ENCODE measurements around the gene PPP1R11. TPM values are rescaled to one million over a fixed set of nuclear protein-coding genes. Genes with fewer than 3 reads are reported as not detected.
"Not testable (repeated sequence)": the region's sequence is repeated elsewhere in the genome, so short reads cannot be mapped to it uniquely, and the experiment has no call there.

The PPP1R11 gene, protein sequence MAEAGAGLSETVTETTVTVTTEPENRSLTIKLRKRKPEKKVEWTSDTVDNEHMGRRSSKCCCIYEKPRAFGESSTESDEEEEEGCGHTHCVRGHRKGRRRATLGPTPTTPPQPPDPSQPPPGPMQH
- total RNA-seq (10 to 100 TPM; 27.8 to 50.8 (median 43.2) TPM), polyA plus RNA-seq (100 to 1,000 TPM in 1 of 2 donors, 10 to 100 TPM in 1; 48.6 to 114 TPM)
- long read RNA-seq, donor 1, transcript PPP1R11-205 (3 exons, 1,731 nt), result major isoform, 111 of 121 reads
- long read RNA-seq, donor 1, partial matches to known transcripts, result 0 of 121 reads
- long read RNA-seq, donor 1, other reads (novel, unspliced or antisense), result 6 of 121 reads
- long read RNA-seq, donor 2, transcript PPP1R11-205 (3 exons, 1,731 nt), result major isoform, 44 of 46 reads
- long read RNA-seq, donor 2, partial matches to known transcripts, result 0 of 46 reads
- long read RNA-seq, donor 2, other reads (novel, unspliced or antisense), result 0 of 46 reads
- long read RNA-seq, donor 3, transcript PPP1R11-205 (3 exons, 1,731 nt), result major isoform, 67 of 76 reads
- long read RNA-seq, donor 3, partial matches to known transcripts, result 4 of 76 reads
- long read RNA-seq, donor 3, other reads (novel, unspliced or antisense), result 3 of 76 reads

DNA sequence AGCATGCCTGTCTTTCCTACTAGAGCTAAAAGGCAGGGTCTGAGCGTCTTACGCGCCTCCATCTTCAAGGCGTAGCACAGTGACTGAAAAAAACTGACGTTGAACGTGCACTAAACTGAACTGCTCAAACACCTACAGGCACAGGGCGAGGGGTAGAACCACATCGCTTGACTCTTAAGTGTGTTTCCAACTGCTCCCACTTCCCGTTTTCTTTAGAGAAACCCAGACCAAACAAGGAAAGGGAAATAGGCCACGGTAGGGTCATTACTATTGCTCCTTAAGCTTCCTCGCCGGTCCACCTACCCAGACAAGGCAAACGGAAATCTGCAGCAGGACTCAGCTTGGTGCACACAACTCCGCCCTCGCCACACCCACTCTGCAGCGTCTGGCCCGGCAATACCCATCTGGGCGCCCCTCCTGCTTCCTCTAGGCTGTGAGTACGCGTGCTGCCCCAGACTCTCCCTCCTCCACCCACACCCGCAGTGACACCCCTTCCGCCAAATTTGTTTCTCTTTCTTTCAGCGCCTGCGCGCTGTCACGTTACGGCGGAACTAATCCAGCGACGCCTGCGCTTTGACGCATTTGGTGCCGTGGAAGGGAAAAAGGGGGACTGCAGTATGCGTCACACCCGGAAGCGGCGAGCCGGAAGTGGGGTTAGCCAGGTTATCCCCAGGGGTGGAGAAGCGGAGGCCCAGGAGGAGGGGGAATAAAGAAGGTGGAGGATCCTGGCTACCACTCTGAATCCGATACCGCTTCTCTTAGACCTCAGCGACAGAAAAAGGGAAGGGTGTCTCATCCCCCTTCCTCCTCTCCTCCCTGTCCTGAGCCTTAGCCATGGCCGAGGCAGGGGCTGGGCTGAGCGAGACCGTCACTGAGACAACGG, at the start of gene PPP1R11:
Gene PPP1R11, plus strand, starts transcription at position 622 of the 883 bp plus-strand sequence. Its CDS starts 213 bp downstream, at position 835.
- Histone ChIP-seq H3K4me1 (ENCODE audit: insufficient read depth) (peaks cover 3% of the 10 kb centered on the region), H3K4me3 (peak within 1 kb of the TSS; percentile 60), H3K27ac (peak within 1 kb of the TSS in 1 of 2 donors; percentile 78), H3K36me3 (no peaks in the 10 kb centered on the region), H3K9me3 (no peaks in the 10 kb centered on the region), H3K27me3 (no peaks in the 10 kb centered on the region)
- WGBS, 3 donors, result 0 to 1% (median 0%) methylated on average over 46 of the region's 46 CpGs
- DNase-seq, result peak; percentile 98 to 99 (median 98)
- intact Hi-C loops (cut with DNase I), result no loop called here
- TF ChIP-seq EP300 (IDR thresholded peaks at IDR 0.05), result peak; percentile 46
- TF ChIP-seq, protein P1, sequence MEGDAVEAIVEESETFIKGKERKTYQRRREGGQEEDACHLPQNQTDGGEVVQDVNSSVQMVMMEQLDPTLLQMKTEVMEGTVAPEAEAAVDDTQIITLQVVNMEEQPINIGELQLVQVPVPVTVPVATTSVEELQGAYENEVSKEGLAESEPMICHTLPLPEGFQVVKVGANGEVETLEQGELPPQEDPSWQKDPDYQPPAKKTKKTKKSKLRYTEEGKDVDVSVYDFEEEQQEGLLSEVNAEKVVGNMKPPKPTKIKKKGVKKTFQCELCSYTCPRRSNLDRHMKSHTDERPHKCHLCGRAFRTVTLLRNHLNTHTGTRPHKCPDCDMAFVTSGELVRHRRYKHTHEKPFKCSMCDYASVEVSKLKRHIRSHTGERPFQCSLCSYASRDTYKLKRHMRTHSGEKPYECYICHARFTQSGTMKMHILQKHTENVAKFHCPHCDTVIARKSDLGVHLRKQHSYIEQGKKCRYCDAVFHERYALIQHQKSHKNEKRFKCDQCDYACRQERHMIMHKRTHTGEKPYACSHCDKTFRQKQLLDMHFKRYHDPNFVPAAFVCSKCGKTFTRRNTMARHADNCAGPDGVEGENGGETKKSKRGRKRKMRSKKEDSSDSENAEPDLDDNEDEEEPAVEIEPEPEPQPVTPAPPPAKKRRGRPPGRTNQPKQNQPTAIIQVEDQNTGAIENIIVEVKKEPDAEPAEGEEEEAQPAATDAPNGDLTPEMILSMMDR (IDR thresholded peaks at IDR 0.05), result no peak
- peak; percentile 51 for TF ChIP-seq POLR2A (IDR thresholded peaks at IDR 0.05)

DNA sequence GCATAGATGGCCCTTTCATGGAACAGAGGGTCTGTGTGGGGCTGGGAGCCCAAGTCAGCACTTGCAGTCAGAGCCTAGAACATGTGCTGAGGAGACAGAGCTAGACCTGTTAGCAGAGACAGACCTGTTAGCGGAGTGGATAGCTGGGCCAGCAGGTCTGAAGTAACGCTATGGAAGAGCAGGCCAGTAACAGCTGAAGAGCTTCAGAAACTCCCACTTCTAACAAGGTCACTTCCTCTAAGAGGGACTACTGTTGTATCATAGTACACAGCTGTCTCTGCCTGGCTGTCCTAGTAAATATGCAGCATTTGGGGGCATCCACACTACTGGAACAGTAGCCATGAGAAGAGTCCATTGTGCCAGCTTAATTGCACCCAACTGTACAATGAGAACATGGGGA, 47.2 kb upstream of the PPP1R11 start:
- no peak for DNase-seq
- 72 to 83% (median 72%) methylated on average over 2 of the region's 2 CpGs for WGBS, 3 donors

DNA sequence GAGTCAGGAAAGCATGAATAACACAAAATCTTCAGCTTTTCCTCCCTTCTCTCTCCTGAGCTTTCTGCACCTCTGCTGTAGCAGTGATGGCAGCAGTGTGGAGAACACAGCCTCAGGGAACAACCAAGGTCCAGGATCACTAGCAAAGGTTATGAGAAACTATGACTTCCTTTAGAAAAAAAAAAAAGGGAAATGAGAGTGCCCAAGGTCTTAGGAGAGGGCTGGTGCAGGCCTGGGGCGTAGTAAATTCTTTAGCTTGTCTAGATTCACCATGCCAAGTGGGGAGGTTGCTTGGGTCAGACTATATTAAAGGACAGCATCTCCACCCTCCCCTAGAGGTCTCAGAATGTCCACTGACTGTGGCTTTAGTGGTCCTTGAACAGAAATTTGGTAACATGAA, 46.4 kb upstream of the PPP1R11 start:
- Histone ChIP-seq H3K9me3 (no peaks in the 10 kb centered on the region), H3K4me1 (ENCODE audit: insufficient read depth) (no peaks in the 10 kb centered on the region), H3K27ac (no peak overlapping the region), H3K27me3 (no peaks in the 10 kb centered on the region), H3K36me3 (no peaks in the 10 kb centered on the region), H3K4me3 (no peak overlapping the region)
- no peak for DNase-seq
- TF ChIP-seq, protein P1 (IDR thresholded peaks at IDR 0.05), result no peak
- TF ChIP-seq POLR2A (IDR thresholded peaks at IDR 0.05), result no peak
- no peak for TF ChIP-seq EP300 (IDR thresholded peaks at IDR 0.05)
- intact Hi-C loops (cut with DNase I), result no loop called here
- whole genome bisulfite sequencing, 3 donors, result 46 to 88% (median 85%) methylated on average over 1 of the region's 1 CpG

More for the DNA sequence above, 47.2 kb upstream of the PPP1R11 start:
- intact Hi-C loops (cut with DNase I), result loop anchor here in 2 of 4 donors (5.0 to 10.0 kb wide), 2 partner anchors 173 to 175 kb away; no protein-coding TSS in a partner anchor
- Histone ChIP-seq H3K4me1 (ENCODE audit: insufficient read depth) (no peaks in the 10 kb centered on the region), H3K27ac (no peak overlapping the region), H3K9me3 (no peaks in the 10 kb centered on the region), H3K4me3 (no peak overlapping the region), H3K36me3 (no peaks in the 10 kb centered on the region), H3K27me3 (no peaks in the 10 kb centered on the region)
- TF ChIP-seq, protein P1 (IDR thresholded peaks at IDR 0.05), result no peak
- TF ChIP-seq EP300 (IDR thresholded peaks at IDR 0.05) (no peak), POLR2A (IDR thresholded peaks at IDR 0.05) (no peak)

DNA sequence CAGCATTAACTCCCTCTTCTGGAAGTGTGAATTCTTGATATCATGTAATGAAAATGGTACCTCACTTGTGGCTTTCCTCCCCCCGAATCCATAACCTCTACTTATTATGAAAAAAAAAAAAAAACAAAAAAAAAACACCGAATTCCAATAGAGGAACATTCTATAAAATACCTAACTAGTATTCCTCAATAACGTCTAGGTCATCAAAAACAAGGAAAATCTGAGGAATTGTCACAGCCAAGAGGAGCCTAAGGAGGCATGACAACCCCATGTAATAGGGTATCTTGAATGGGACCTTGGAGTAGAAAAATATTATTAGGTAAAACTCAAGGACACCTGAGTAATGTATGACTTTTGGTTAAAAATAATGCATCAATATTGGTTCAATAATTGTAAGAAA, 44.8 kb upstream of the PPP1R11 start:
- DNase-seq, result no peak
- Histone ChIP-seq H3K27ac (no peak overlapping the region), H3K36me3 (no peaks in the 10 kb centered on the region), H3K9me3 (no peaks in the 10 kb centered on the region), H3K27me3 (no peaks in the 10 kb centered on the region), H3K4me3 (no peak overlapping the region), H3K4me1 (ENCODE audit: insufficient read depth) (no peaks in the 10 kb centered on the region)
- intact Hi-C loops (cut with DNase I), result no loop called here
- 84 to 89% (median 87%) methylated on average over 3 of the region's 3 CpGs for WGBS, 3 donors
- no peak for TF ChIP-seq POLR2A (IDR thresholded peaks at IDR 0.05)
- no peak for TF ChIP-seq EP300 (IDR thresholded peaks at IDR 0.05)
- TF ChIP-seq, protein P1 (IDR thresholded peaks at IDR 0.05), result no peak

DNA sequence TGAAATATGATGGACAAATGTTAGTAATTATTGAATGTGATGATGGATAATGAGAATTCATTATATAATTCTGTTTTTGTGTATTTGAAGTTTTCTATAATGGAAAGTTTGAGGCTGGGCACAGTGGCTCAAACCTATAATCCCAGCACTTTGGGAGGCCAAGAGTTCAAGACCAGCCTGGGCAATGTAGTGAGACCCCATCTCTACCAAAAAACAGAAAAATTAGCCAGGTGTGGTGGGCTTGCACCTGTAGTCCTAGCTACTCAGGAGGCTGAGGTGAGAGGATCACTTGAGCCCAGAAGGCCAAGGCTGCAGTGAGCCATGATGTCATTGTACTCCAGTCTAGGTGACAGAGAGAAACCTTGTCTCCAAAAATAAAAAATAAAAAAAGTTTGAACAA, 44.3 kb upstream of the PPP1R11 start:
- not testable (repeated sequence) for H3K4me1 ChIP-seq (ENCODE audit: insufficient read depth)

More for the DNA sequence above, 44.3 kb upstream of the PPP1R11 start:
- DNase-seq; intact Hi-C loops (cut with DNase I); H3K27ac ChIP-seq; H3K9me3 ChIP-seq; H3K27me3 ChIP-seq; H3K36me3 ChIP-seq; H3K4me3 ChIP-seq: not testable (repeated sequence)
